Activated CD4-positive, alpha-beta T cell treated with anti-CD3 and anti-CD28 coated beads, Interleukin-2, amount 10 ng/mL, durations not matched to agents 24 days and 14 days (primary cell): ENCODE measurements around the gene ASB11. TPM values are rescaled to one million over a fixed set of nuclear protein-coding genes. Genes with fewer than 3 reads are reported as not detected.
A peak's percentile ranks its signal among the peaks of the same experiment; 100 is the strongest.
"Not testable (repeated sequence)": the region's sequence is repeated elsewhere in the genome, so short reads cannot be mapped to it uniquely, and the experiment has no call there.

Experiments
- DNase-seq: peaks from one replicate; pipeline ENCODE4 v3.0.0; 2022
- H3K27ac Mint-ChIP-seq: one replicate; pipeline ENCODE4 v1.8.0; 2022; ENCODE audit warnings: mild to moderate bottlenecking, mixed read lengths
- H3K27me3 Mint-ChIP-seq: one replicate; pipeline ENCODE4 v1.8.0; 2022; ENCODE audit warnings: mixed read lengths
- H3K36me3 Mint-ChIP-seq: one replicate; pipeline ENCODE4 v1.8.0; 2022; ENCODE audit warnings: low read depth, mild to moderate bottlenecking, mixed read lengths
- H3K4me1 Mint-ChIP-seq: one replicate; pipeline ENCODE4 v1.8.0; 2021; ENCODE audit warnings: mixed read lengths
- H3K4me3 Mint-ChIP-seq: one replicate; pipeline ENCODE4 v1.8.0; 2022; ENCODE audit warnings: mild to moderate bottlenecking, moderate library complexity, mixed read lengths
- H3K9me3 Mint-ChIP-seq: one replicate; pipeline ENCODE4 v1.8.0; 2021; ENCODE audit warnings: mixed read lengths
- intact Hi-C: fragments of 100-400 bp; cut with micrococcal nuclease; formaldehyde crosslinking; loops from one replicate; pipeline ENCODE4 v1.15.1; 2023
- total RNA-seq: library from RNA; stranded (reverse); gene quantifications from 2 replicates; pipeline ENCODE4 v1.2.3, GENCODE V29; 2022

ASB11 gene
- total RNA-seq, 1 donor from 2014 or later: not detected

DNA sequence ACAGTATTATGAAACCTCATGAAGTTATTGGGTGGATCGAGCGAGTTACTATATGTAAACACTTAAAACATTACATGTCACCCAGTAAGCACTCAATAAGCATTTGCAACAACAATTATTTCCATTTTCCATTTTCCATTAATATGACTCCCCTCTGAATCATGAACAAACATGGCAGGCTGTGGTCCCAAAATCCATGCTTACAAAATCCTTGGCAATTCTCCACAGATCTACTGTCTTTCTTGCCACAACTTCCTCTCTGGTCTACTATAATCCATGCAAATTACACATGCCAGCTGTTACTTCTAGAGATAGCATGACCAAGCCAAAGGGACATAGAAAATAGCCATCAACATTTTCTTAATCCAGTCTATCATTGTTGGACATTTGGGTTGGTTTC is 22.0 kb downstream of the ASB11 start:
- H3K36me3 Mint-ChIP-seq: no peaks in the 10 kb centered on the region
- intact Hi-C loops: no loop called here
- DNase-seq: no peak

DNA sequence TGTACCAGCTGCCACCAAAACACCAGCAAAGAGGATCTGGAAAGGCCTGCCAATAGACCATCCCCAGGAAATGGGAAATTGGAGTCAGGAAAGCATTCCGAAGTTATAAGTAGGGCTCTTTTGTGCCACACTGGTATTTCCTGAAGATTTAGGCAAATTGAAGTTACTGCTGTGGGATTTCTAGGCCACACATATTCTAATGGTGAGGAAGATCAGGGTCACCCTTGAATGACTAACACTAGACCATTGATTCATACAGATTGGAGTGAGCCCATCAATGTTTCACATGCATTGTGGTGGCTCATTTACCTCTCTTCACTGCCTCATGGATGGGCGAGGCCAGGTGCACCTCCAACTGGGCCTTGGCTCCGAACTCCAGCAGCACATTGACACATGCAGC is 22.6 kb downstream of the ASB11 start:
- no peak overlapping the region for H3K27ac Mint-ChIP-seq
- intact Hi-C loops: no loop called here
- no peaks in the 10 kb centered on the region for H3K9me3 Mint-ChIP-seq
- no peaks in the 10 kb centered on the region for H3K27me3 Mint-ChIP-seq
- no peaks in the 10 kb centered on the region for H3K36me3 Mint-ChIP-seq
- DNase-seq: no peak
- no peaks in the 10 kb centered on the region for H3K4me1 Mint-ChIP-seq
- H3K4me3 Mint-ChIP-seq: no peak overlapping the region

More for the DNA sequence above, 22.0 kb downstream of the ASB11 start:
- Mint-ChIP-seq H3K4me1 (no peaks in the 10 kb centered on the region), H3K27me3 (no peaks in the 10 kb centered on the region), H3K9me3 (no peaks in the 10 kb centered on the region), H3K4me3 (no peak overlapping the region), H3K27ac (no peak overlapping the region)

DNA sequence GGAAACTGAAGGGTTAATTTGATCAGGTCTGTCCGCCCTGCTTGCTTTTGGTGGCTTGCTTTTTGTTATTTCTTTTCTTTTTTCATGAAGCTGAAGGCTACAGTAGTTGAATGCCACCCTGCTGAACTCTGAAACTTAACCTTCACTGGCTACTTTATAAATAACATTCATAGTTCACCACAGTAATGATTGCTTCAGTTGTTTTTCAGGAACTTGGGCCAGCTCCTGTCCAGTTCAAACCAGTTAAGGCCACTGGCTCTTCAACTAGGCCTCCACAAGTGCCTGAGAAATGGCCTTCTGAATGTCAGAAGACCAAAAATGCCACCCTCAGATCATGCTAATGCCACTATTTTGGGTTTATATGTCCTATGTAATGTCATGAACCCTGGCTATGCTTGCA is 37.8 kb downstream of the ASB11 start:
- Mint-ChIP-seq H3K27ac (no peak overlapping the region), H3K36me3 (no peaks in the 10 kb centered on the region), H3K9me3 (no peaks in the 10 kb centered on the region), H3K4me1 (no peaks in the 10 kb centered on the region), H3K27me3 (peaks cover 1% of the 10 kb centered on the region), H3K4me3 (no peak overlapping the region)
- DNase-seq: no peak
- intact Hi-C loops: no loop called here

- Mint-ChIP-seq H3K27me3 (peaks cover 1% of the 10 kb centered on the region), H3K27ac (no peak overlapping the region), H3K36me3 (no peaks in the 10 kb centered on the region), H3K4me1 (peaks cover 1% of the 10 kb centered on the region), H3K4me3 (no peak overlapping the region), H3K9me3 (no peaks in the 10 kb centered on the region)
- intact Hi-C loops: no loop called here
- no peak for DNase-seq
These were observed 40.5 kb downstream of the ASB11 start for GRCh38 chrX:15274946-15275345.

- DNase-seq: not testable (repeated sequence)
These were observed 42.2 kb downstream of the ASB11 start for GRCh38 chrX:15273275-15273674.

GRCh38 chrX:15271757-15272156 is 43.7 kb downstream of the ASB11 start:
- Mint-ChIP-seq H3K27me3 (no peaks in the 10 kb centered on the region), H3K36me3 (no peaks in the 10 kb centered on the region), H3K4me1 (peaks cover 5% of the 10 kb centered on the region), H3K9me3 (no peaks in the 10 kb centered on the region), H3K4me3 (no peak overlapping the region), H3K27ac (no peak overlapping the region)
- intact Hi-C loops: no loop called here
- DNase-seq: no peak

More at GRCh38 chrX:15273275-15273674, 42.2 kb downstream of the ASB11 start:
- H3K4me3 Mint-ChIP-seq, H3K9me3 Mint-ChIP-seq, H3K27me3 Mint-ChIP-seq, H3K4me1 Mint-ChIP-seq, H3K27ac Mint-ChIP-seq, intact Hi-C loops, H3K36me3 Mint-ChIP-seq: not testable (repeated sequence)

GRCh38 chrX:15269618-15270521 is 45.6 kb downstream of the ASB11 start, which contains the start of gene ASB9:
TSS of gene ASB9 (minus strand) at chrX:15270083. CDS start at chrX:15269874, 209 bp downstream.
- Mint-ChIP-seq H3K4me3 (peak within 1 kb of the TSS; percentile 62), H3K9me3 (no peaks in the 10 kb centered on the region), H3K36me3 (no peaks in the 10 kb centered on the region), H3K4me1 (peaks cover 5% of the 10 kb centered on the region), H3K27me3 (no peaks in the 10 kb centered on the region), H3K27ac (peak within 1 kb of the TSS; percentile 18)
- DNase-seq: peak; percentile 57
- intact Hi-C loops: no loop called here

GRCh38 chrX:15269120-15269519 is 46.3 kb downstream of the ASB11 start:
- intact Hi-C loops: no loop called here
- Mint-ChIP-seq H3K27ac (no peak overlapping the region), H3K4me3 (no peak overlapping the region), H3K36me3 (no peaks in the 10 kb centered on the region), H3K9me3 (no peaks in the 10 kb centered on the region), H3K4me1 (peaks cover 5% of the 10 kb centered on the region), H3K27me3 (no peaks in the 10 kb centered on the region)
- DNase-seq: no peak

GRCh38 chrX:15254852-15255251 is 60.6 kb downstream of the ASB11 start:
- Mint-ChIP-seq H3K27ac (no peak overlapping the region), H3K4me3 (no peak overlapping the region), H3K27me3 (peaks cover 1% of the 10 kb centered on the region), H3K4me1 (no peaks in the 10 kb centered on the region), H3K9me3 (no peaks in the 10 kb centered on the region), H3K36me3 (no peaks in the 10 kb centered on the region)
- intact Hi-C loops: no loop called here
- no peak for DNase-seq

DNA sequence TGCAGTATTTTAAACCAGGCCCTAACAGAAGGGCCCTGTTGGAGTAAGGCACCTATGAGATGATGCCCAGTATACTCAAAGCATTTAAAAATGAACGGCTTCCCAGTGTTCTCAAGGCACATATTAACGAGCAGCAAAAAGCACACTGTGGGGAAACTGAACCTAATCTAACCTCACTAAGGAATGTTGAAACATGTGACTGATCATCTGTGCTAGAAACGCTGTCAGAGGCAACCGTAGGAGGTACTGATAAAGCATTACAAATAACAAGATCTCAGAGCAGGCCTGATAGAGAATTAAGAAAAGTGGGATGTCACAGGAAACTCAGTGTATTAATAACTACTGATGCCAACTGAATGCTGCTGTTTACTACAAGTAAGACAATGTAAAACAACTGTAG is 69.5 kb downstream of the ASB11 start:
- intact Hi-C loops: loop anchor here (10.0 kb wide), 1 partner anchor 1211 kb away; no protein-coding TSS in a partner anchor
- Mint-ChIP-seq H3K27ac (no peak overlapping the region), H3K4me3 (no peak overlapping the region), H3K9me3 (no peaks in the 10 kb centered on the region), H3K4me1 (no peaks in the 10 kb centered on the region), H3K27me3 (no peaks in the 10 kb centered on the region), H3K36me3 (no peaks in the 10 kb centered on the region)
- no peak for DNase-seq

GRCh38 chrX:15244421-15244820 is 71.0 kb downstream of the ASB11 start:
- no peaks in the 10 kb centered on the region for H3K36me3 Mint-ChIP-seq
- no peaks in the 10 kb centered on the region for H3K27me3 Mint-ChIP-seq
- no peak overlapping the region for H3K27ac Mint-ChIP-seq
- DNase-seq: no peak
- H3K4me1 Mint-ChIP-seq: no peaks in the 10 kb centered on the region
- H3K9me3 Mint-ChIP-seq: no peaks in the 10 kb centered on the region
- no peak overlapping the region for H3K4me3 Mint-ChIP-seq
- intact Hi-C loops: loop anchor here (5.0 to 10.0 kb wide), 2 partner anchors 102 to 1210 kb away; no protein-coding TSS in a partner anchor

GRCh38 chrX:15242899-15243555 is 72.4 kb downstream of the ASB11 start:
- intact Hi-C loops: loop anchor here (1.0 to 10.0 kb wide), 4 partner anchors 40 to 1208 kb away; no protein-coding TSS in a partner anchor
- no peaks in the 10 kb centered on the region for H3K9me3 Mint-ChIP-seq
- H3K27me3 Mint-ChIP-seq: no peaks in the 10 kb centered on the region
- H3K4me1 Mint-ChIP-seq: no peaks in the 10 kb centered on the region
- no peaks in the 10 kb centered on the region for H3K36me3 Mint-ChIP-seq
- no peak overlapping the region for H3K4me3 Mint-ChIP-seq
- no peak overlapping the region for H3K27ac Mint-ChIP-seq
- peak; percentile 80 for DNase-seq

DNA sequence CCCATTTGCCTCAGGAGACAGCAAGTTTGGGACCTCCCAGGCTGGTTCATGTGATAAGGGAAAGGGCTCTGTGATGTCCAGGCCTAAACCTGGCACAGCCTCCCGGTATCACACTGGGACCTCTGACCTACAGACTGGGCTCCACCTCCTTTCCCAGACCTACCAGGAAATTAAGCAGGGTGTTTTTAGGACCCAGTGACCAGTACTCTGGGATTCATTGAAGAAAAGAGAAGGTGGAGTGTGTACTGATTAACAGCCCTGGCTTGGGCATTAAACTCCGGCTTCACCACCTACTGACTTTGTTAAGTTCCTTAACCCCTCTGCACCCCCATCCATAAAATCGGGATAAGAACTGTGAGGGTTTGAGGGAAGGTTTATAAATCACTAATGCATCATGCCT is 74.1 kb downstream of the ASB11 start:
- H3K36me3 Mint-ChIP-seq: no peaks in the 10 kb centered on the region

GRCh38 chrX:15240414-15240813 is 75.0 kb downstream of the ASB11 start:
- no peak for DNase-seq
- Mint-ChIP-seq H3K27me3 (peaks cover 4% of the 10 kb centered on the region), H3K9me3 (peaks cover 4% of the 10 kb centered on the region), H3K36me3 (no peaks in the 10 kb centered on the region), H3K27ac (no peak overlapping the region), H3K4me1 (no peaks in the 10 kb centered on the region), H3K4me3 (no peak overlapping the region)
- intact Hi-C loops: loop anchor here (5.0 to 10.0 kb wide), 2 partner anchors 98 to 1206 kb away; no protein-coding TSS in a partner anchor

More for the DNA sequence above, 74.1 kb downstream of the ASB11 start:
- intact Hi-C loops: loop anchor here (5.0 to 10.0 kb wide), 2 partner anchors 99 to 1206 kb away; no protein-coding TSS in a partner anchor
- Mint-ChIP-seq H3K27ac (no peak overlapping the region), H3K27me3 (peaks cover 4% of the 10 kb centered on the region), H3K4me3 (no peak overlapping the region), H3K4me1 (no peaks in the 10 kb centered on the region), H3K9me3 (peaks cover 4% of the 10 kb centered on the region)
- no peak for DNase-seq
